ENCODE measurements around the gene MGRN1. TPM values are rescaled to one million over a fixed set of nuclear protein-coding genes. Genes with fewer than 3 reads are reported as not detected.

The MGRN1 gene
- total and polyA plus RNA-seq, 2 donors from 2014 or later: 19.7 to 90.8 TPM

DNA sequence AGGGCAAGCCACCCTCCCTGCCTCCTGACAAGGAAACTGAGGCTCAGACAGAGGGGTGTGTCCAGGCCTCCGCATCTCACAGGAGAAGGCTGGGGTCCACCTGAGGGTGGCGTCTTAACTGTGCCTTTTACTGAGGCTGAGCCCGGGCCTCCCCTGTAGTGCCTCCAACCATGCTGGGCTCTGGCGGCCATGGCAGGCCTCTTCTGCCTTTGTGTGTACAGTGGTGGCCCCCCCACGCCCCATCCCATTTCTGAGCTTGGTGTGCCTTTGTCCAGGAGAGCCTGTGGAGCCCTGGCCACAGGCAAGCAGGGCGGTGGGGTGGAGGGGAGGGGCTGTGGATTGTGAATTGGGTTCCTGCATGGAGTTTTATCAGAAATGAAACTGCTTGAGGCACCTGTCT, 31.2 kb downstream of the MGRN1 start:
- TF ChIP-seq, protein P1, sequence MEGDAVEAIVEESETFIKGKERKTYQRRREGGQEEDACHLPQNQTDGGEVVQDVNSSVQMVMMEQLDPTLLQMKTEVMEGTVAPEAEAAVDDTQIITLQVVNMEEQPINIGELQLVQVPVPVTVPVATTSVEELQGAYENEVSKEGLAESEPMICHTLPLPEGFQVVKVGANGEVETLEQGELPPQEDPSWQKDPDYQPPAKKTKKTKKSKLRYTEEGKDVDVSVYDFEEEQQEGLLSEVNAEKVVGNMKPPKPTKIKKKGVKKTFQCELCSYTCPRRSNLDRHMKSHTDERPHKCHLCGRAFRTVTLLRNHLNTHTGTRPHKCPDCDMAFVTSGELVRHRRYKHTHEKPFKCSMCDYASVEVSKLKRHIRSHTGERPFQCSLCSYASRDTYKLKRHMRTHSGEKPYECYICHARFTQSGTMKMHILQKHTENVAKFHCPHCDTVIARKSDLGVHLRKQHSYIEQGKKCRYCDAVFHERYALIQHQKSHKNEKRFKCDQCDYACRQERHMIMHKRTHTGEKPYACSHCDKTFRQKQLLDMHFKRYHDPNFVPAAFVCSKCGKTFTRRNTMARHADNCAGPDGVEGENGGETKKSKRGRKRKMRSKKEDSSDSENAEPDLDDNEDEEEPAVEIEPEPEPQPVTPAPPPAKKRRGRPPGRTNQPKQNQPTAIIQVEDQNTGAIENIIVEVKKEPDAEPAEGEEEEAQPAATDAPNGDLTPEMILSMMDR (IDR thresholded peaks at IDR 0.05; ENCODE audit: borderline replicate concordance, extremely low read depth, insufficient read depth): no peak
- FAIRE-seq (no peak), DNase-seq (no peak)
- Histone ChIP-seq H3K9me3 (ENCODE audit: control insufficient read depth in 2 of 3, insufficient read depth in 1 of 3, low read length in 3 of 3) (no peaks in the 10 kb centered on the region), H3K36me3 (ENCODE audit: control insufficient read depth in 2 of 3, insufficient read depth in 3 of 3, low read length in 3 of 3) (peaks cover 0 to 23% (median 11%) of the 10 kb centered on the region in 3 donors), H3K9ac (ENCODE audit: low read length in 3 of 3) (no peak overlapping the region), H3K27ac (ENCODE audit: low read depth in 2 of 2, low read length in 2 of 2) (no peak overlapping the region), H3K4me1 (ENCODE audit: control insufficient read depth in 2 of 3, insufficient read depth in 2 of 3, low read depth in 1 of 3, low read length in 3 of 3) (peaks cover 0 to 37% (median 18%) of the 10 kb centered on the region in 3 donors), H3K4me3 (ENCODE audit: low read length in 3 of 3) (no peak overlapping the region), H3K27me3 (ENCODE audit: control insufficient read depth, insufficient read depth, low read length) (no peaks in the 10 kb centered on the region)
- intact Hi-C loops (cut with DNase I): no loop called here

DNA sequence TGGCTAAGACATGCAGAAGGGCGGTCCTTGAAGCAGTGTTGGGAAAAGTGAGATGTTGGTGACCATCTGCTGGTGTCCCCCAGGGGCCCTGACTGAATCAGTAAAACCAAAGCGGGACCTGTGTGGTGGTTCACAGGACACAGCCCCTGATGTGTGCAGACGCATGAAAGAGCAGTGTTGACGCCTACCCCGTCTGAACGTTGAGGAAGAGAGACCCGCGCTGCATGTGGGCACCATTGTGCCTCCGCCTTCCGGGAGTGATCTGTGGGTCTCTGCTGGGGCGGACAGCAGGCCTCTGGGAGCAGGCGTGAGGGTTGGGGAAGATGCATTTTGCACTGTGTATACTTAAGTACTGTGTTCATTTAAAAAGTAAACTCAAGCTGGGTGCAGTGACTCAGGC, 31.6 kb downstream of the MGRN1 start:
- H3K9me3 ChIP-seq (ENCODE audit: control insufficient read depth in 2 of 3, insufficient read depth in 1 of 3, low read length in 3 of 3): no peaks in the 10 kb centered on the region
- intact Hi-C loops (cut with DNase I): no loop called here
- no peak for FAIRE-seq
- H3K27me3 ChIP-seq (ENCODE audit: control insufficient read depth, insufficient read depth, low read length): no peaks in the 10 kb centered on the region
- no peak overlapping the region for H3K27ac ChIP-seq (ENCODE audit: low read depth in 2 of 2, low read length in 2 of 2)
- peaks cover 0 to 23% (median 11%) of the 10 kb centered on the region in 3 donors for H3K36me3 ChIP-seq (ENCODE audit: control insufficient read depth in 2 of 3, insufficient read depth in 3 of 3, low read length in 3 of 3)
- peaks cover 0 to 37% (median 18%) of the 10 kb centered on the region in 3 donors for H3K4me1 ChIP-seq (ENCODE audit: control insufficient read depth in 2 of 3, insufficient read depth in 2 of 3, low read depth in 1 of 3, low read length in 3 of 3)
- no peak overlapping the region for H3K9ac ChIP-seq (ENCODE audit: low read length in 3 of 3)
- DNase-seq: no peak
- TF ChIP-seq, protein P1 (IDR thresholded peaks at IDR 0.05; ENCODE audit: borderline replicate concordance, extremely low read depth, insufficient read depth): no peak
- no peak overlapping the region for H3K4me3 ChIP-seq (ENCODE audit: low read length in 3 of 3)

DNA sequence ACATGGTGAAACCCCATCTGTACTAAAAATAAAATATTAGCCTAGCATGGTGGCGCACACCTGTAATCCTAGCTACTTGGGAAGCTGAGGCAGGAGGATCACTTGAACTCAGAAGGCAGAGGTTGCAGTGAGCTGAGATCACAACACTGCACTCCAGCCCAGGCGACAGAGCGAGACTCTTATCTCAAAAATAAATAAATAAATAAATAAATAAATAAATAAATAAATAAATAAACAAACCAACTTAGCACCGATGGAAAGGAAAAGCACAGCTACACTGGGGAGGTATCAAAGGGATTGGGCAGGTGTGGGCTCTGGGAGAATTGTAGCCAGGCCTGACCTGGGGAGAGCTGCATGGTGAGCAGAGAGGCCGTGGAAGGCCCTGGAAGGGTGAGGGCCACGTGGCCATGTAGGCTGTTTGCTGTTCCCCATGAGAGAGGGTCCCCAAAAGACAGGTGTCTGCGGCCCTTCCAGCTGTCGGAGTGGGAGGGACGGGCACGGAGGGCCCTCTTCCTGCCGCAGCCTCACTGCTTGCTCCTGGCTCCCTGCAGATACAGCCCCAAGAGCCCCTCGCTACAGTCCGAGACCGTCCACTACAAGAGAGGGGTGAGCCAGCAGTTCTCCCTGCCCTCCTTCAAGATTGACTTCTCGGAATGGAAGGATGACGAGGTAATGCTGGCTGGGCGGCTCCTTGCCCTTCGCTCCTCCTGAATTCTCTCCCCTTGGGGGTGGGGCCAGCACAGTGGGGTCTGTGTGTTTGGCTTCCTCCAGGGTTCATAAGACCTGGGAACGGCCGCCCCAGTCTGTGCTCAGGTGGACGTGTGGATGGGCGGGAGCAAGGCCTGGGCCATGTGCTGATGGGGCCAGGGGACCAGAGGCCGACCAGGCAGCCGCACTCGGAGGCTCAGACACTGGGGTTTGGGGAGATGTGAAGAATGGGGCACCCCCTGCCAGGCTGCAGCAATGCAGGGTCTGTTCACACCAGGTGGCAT, 32.4 kb downstream of the MGRN1 start:
- Histone ChIP-seq H3K9me3 (ENCODE audit: control insufficient read depth in 2 of 3, insufficient read depth in 1 of 3, low read length in 3 of 3) (no peaks in the 10 kb centered on the region), H3K4me1 (ENCODE audit: control insufficient read depth in 2 of 3, insufficient read depth in 2 of 3, low read depth in 1 of 3, low read length in 3 of 3) (peaks cover 0 to 34% (median 18%) of the 10 kb centered on the region in 3 donors), H3K36me3 (ENCODE audit: control insufficient read depth in 2 of 3, insufficient read depth in 3 of 3, low read length in 3 of 3) (peaks cover 0 to 23% (median 11%) of the 10 kb centered on the region in 3 donors), H3K27me3 (ENCODE audit: control insufficient read depth, insufficient read depth, low read length) (no peaks in the 10 kb centered on the region), H3K27ac (ENCODE audit: low read depth in 2 of 2, low read length in 2 of 2) (no peak overlapping the region), H3K9ac (ENCODE audit: low read length in 3 of 3) (no peak overlapping the region), H3K4me3 (ENCODE audit: low read length in 3 of 3) (no peak overlapping the region)
- TF ChIP-seq, protein P1 (IDR thresholded peaks at IDR 0.05; ENCODE audit: borderline replicate concordance, extremely low read depth, insufficient read depth): no peak
- intact Hi-C loops (cut with DNase I): no loop called here
- no peak for DNase-seq
- no peak for FAIRE-seq

All from kidney (tissue), 14 donors.